GM12878 (cell line): ENCODE results near the gene ANTXR1.

Source experiments
- ATF2 ChIP-seq: IDR thresholded peaks from 2 replicates; pipeline ENCODE4 v1.6.1; 2012; ENCODE audit warnings: low read length, inconsistent platforms
- ATF7 ChIP-seq: fragments of 450-650 bp; IDR thresholded peaks from 2 replicates; pipeline ENCODE4 v1.6.1; 2016; ENCODE audit warnings: low read depth, mild to moderate bottlenecking
- CBX3 ChIP-seq: fragments of 200-600 bp; sonication (generic); IDR thresholded peaks from 2 replicates; pipeline ENCODE4 v1.6.1; 2016; ENCODE audit warnings: low read depth, borderline replicate concordance
- CHD1 ChIP-seq: IDR thresholded peaks from 2 replicates; pipeline ENCODE4 v1.6.1; 2012; ENCODE audit warnings: low read depth, low read length, improper control_type of control experiment
- CTCF ChIP-seq, 3 experiments: IDR thresholded peaks in 2 of 3; conservative IDR thresholded peaks in 1 of 3; 2 replicates each; pipeline ENCODE4 v1.5.1; 2011; ENCODE audit warnings: low read depth in 3 of 3, low read length in 3 of 3, mild to moderate bottlenecking in 3 of 3, control low read depth in 2 of 3, moderate library complexity in 2 of 3, inconsistent platforms in 1 of 3, mixed read lengths in 1 of 3; ENCODE audit not compliant: control insufficient read depth in 2 of 3, insufficient read depth in 1 of 3; ENCODE audit errors: extremely low read depth in 1 of 3
- EGR1 ChIP-seq, 2 experiments: IDR thresholded peaks; 1 replicate in 1 of 2; 2 replicates in 1 of 2; pipeline ENCODE4 v1.6.1; 2011 to 2012; ENCODE audit warnings: low read depth in 2 of 2, low read length in 2 of 2, borderline replicate concordance in 1 of 2, mild to moderate bottlenecking in 1 of 2, moderate library complexity in 1 of 2
- JUNB ChIP-seq: IDR thresholded peaks from 2 replicates; pipeline ENCODE4 v1.6.1; 2016; ENCODE audit warnings: antibody characterized with exemption, mild to moderate bottlenecking
- JUND ChIP-seq: IDR thresholded peaks from 2 replicates; pipeline ENCODE4 v1.6.1; 2012; ENCODE audit warnings: low read depth, mild to moderate bottlenecking, low read length, improper control_type of control experiment, moderate library complexity
- NFXL1 ChIP-seq: fragments of 450-650 bp; IDR thresholded peaks from 2 replicates; pipeline ENCODE4 v1.6.1; 2017; ENCODE audit warnings: antibody characterized with exemption, mild to moderate bottlenecking, borderline replicate concordance
- POLR2AphosphoS5 ChIP-seq: IDR thresholded peaks from 2 replicates; pipeline ENCODE4 v1.6.1; 2011; ENCODE audit warnings: mild to moderate bottlenecking, low read length, inconsistent platforms
- SMC3 ChIP-seq: IDR thresholded peaks from 2 replicates; pipeline ENCODE4 v1.6.1; 2011; ENCODE audit warnings: low read length, improper control_type of control experiment, borderline replicate concordance
- SUZ12 ChIP-seq: fragments of 200-600 bp; sonication (generic); IDR thresholded peaks from one replicate; pipeline ENCODE4 v1.6.1; 2018; ENCODE audit warnings: antibody characterized with exemption, mild to moderate bottlenecking; ENCODE audit not compliant: unreplicated experiment
- TAF1 ChIP-seq: IDR thresholded peaks from 2 replicates; pipeline ENCODE4 v1.6.1; 2011; ENCODE audit warnings: mild to moderate bottlenecking, low read depth, low read length, borderline replicate concordance

- no peak for TF ChIP-seq SMC3
- TF ChIP-seq CTCF (IDR thresholded peaks at IDR 0.05 in 2 of 3, conservative IDR thresholded peaks at IDR 0.05 in 1 of 3; ENCODE audit: control insufficient read depth in 2 of 3, extremely low read depth in 1 of 3, insufficient read depth in 1 of 3, low read depth in 3 of 3, low read length in 3 of 3): no peak
- TF ChIP-seq EGR1 (IDR thresholded peaks at IDR 0.05; ENCODE audit: borderline replicate concordance in 1 of 2, low read depth in 2 of 2, low read length in 2 of 2): no peak
- TF ChIP-seq JUNB: no peak
- no peak for TF ChIP-seq TAF1
- TF ChIP-seq POLR2AphosphoS5: no peak
- TF ChIP-seq NFXL1: no peak
- no peak for TF ChIP-seq SUZ12
- no peak for TF ChIP-seq CHD1
- no peak for TF ChIP-seq JUND
- no peak for TF ChIP-seq CBX3
- TF ChIP-seq ATF2: no peak
- no peak for TF ChIP-seq ATF7
Observed at GRCh38 chr2:69119104-69119894, 106.3 kb downstream of the ANTXR1 start.
